Measurements from ENCODE around the gene TENT4A.
"Not testable (repeated sequence)": the region's sequence is repeated elsewhere in the genome, so short reads cannot be mapped to it uniquely, and the experiment has no call there.

Gene TENT4A

GRCh38 chr5:6768590-6769230, 55.5 kb downstream of the TENT4A start:
- DNase-seq (ENCODE audit: low read depth in 2 of 2) = no peak

DNA sequence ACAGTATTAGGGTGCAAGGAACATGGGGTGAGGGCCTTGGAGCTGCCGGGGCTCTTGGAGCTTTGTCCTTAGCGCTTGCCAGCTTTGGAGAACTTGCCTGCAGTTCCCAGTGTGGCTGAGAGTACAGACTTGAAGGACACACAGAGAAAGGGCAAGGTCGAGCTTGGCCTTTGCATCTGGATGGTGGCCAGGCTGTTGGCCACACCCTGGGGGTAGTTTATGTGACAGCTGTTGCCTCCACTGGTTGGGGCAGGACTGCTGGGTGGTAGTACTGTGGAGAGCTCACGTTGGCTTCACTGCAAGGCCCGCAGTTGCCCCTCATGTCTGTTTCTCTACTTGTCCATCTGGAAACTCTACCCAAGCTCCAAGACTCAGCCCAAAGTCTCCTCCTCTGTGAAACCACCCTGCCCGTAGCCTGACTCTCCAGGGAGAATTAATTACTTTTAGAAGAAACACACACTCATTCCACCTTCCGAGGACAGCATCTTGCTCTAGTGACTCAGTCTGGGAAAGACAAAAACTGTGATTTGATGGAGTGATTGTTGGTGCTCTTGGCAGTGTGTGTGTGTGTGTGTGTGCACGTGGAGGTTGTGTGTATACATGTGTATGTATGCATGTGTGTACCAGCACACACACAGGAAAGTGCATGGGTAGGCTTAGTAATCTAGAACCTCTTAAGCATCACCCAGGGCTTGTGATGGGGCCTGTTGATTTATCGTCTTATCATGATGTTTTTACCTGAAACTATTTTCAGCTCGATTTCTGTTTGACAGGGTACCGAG, 57.8 kb downstream of the TENT4A start:
- DNase-seq (ENCODE audit: low read depth in 2 of 2) = no peak

- no peak for DNase-seq (ENCODE audit: low read depth in 2 of 2)
Observed at GRCh38 chr5:6772886-6773285, 59.7 kb downstream of the TENT4A start.

GRCh38 chr5:6773342-6774035, 60.3 kb downstream of the TENT4A start:
- DNase-seq (ENCODE audit: low read depth in 2 of 2) = no peak

DNA sequence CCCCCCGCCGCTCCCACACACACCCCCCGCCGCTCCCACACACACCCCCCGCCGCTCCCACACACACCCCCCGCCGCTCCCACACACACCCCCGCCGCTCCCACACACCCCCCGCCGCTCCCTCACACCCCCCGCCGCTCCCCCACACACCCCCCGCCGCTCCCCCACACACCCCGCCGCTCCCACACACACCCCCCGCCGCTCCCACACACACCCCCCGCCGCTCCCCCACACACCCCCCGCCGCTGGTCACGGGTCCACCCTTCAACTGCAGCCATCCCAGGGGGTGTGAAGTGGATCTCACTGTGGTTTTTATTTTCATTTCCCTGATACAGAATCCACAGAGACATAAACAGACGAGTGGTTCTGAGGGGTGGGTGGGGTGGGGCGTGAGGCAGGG, 61.0 kb downstream of the TENT4A start:
- not testable (repeated sequence) for DNase-seq (ENCODE audit: low read depth in 2 of 2)

DNA sequence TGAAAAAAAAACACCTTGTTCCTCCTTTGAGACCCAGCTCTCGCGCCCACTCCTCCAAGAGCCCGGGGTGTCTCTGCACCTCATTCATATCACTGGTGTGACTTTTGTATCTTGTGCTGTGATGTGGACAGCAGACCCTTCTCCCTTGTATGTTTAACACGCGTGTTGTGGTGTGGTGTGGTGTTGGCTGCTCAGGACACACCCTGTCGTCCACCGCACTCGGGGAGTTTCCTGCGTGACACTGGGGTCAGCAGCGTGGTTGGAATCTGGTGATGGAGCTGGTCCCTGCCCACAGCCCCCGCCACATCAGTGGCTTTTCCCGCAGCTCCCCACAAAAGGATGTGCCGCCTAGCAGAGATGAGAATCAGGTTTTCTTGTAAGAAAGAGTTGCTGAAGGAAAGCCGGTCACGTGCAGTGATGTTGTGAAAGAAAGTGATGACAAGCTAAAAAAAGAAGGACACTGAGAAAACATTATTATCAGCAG, 61.5 kb downstream of the TENT4A start:
- no peak for DNase-seq (ENCODE audit: low read depth in 2 of 2)

DNA sequence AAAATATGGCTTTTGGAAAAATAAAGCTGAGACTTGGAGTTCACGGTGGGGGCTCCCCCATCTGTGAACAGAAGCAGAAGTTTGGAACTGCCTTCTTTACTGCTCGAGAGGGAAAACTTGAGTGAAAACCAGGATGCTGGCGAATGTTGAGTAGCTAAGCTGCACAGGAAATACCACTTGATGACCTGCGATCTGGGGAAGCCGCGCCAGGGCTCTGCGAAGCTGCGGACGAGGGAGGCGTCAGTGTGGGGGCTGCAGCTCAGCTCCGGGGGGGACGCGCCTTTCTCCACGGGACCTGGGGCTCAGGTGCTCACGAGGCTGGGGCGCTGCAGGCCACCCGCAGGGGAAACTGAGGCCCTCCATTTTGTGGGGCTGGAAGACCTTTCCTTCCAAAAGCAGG, 62.3 kb downstream of the TENT4A start:
- no peak for DNase-seq (ENCODE audit: low read depth in 2 of 2)

DNA sequence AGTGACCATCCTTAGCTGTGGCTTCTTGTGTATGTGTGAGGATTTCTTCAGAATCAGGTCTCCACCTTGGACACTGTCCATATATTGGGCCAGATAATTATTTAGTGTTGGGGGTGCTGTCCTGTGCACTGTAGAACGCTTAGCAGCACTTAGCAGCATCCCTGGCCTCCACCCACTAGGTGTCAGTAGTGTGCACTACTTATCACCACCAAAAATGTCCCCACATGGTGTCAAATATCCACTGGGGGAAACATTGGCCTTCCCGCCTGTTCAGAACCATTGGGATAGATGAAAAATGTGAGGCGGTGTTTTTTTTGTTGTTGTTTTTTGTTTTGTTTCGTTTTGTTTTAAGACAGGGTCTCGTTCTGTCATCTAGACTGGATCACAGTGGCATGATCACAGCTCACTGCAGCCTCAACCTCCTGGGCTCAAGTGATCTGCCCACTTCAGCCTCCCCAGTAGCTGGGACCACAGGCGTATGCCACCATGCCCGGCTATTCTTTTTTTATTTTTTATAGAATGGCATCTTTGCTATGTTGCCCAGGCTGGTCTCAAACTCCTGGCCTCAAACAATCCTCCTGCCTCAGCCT, 67.7 kb downstream of the TENT4A start:
- no peak for DNase-seq (ENCODE audit: low read depth in 2 of 2)

- no peak for DNase-seq (ENCODE audit: low read depth in 2 of 2)
Observed at GRCh38 chr5:6781716-6782115, 68.5 kb downstream of the TENT4A start.

- DNase-seq (ENCODE audit: low read depth in 2 of 2) = no peak
Observed at GRCh38 chr5:6783787-6784186, 70.6 kb downstream of the TENT4A start.

DNA sequence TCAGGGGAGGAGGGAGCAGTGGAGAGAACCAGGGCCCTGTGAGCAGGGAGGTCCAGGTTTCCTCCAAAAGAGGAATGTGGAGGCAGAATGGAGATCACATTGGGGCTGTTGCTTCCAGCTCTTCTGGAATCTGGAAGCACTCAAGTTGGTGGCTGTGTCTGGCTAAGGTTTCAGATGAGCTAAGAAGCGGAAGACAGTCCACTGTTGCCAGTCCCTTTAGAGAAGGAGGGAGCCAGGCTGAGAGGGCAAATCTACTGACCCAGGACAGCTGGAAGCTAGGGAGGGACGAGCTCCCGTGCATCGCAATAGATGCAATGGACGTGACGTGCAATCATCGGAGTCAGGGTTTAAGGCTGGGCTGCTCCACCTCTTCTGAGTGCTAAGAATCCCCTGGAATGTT, 71.2 kb downstream of the TENT4A start:
- DNase-seq (ENCODE audit: low read depth in 2 of 2) = no peak

- DNase-seq (ENCODE audit: low read depth in 2 of 2) = no peak
Observed at GRCh38 chr5:6785161-6785860, 72.1 kb downstream of the TENT4A start.

GRCh38 chr5:6785861-6786180, 72.6 kb downstream of the TENT4A start:
- no peak for DNase-seq (ENCODE audit: low read depth in 2 of 2)

DNA sequence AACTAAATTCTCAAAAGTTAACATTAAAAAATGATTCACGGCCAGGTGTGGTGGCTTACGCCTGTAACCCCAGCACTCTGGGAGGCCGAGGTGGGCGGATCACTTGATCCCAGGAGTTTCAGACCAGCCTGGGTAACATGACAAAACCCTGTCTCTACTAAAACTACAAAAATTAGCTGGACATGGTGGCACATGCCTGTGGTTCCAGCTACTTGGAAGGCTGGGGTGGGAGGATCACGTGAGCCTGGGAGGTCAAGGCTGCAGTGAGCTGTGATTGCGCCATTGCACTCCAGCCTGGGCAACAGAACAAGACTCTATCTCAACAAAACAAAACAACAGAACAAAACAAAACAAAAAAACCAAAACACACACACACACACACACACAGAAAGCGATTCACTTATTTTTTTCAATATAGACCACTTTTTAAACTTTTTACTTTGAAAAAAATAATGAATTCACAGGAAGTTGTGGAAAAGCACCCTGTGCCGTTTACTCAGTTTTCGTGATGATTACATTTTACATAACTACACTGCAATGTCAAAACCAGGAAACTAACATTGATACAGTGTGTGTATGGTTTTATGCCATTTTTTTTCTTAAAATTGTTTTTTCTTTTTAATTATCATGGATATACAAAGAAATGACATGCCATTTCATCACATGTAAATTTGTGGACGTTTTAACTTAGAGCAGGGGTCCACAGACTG, 73.7 kb downstream of the TENT4A start:
- no peak for DNase-seq (ENCODE audit: low read depth in 2 of 2)

GRCh38 chr5:6787941-6788340, 74.7 kb downstream of the TENT4A start:
- DNase-seq (ENCODE audit: low read depth in 2 of 2) = no peak

DNA sequence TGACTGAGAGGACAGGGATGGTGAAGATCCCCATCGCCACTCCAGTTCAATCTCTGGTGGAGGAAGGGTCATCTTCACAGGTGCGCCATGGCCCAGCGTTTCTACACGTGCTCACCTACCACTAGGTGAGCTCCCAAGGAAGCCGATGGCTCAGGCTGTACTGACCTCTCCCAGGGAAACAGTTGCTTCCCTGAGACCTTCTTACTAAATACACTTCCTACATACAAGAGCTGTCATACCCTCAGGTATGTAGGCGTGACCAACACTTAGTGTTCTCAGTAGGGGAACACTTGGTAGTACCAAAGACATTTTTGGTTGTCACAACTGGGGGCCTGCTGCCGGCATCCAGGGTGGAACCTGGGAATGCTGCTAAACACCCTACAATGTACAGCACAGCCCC, 75.2 kb downstream of the TENT4A start:
- DNase-seq (ENCODE audit: low read depth in 2 of 2) = no peak

GRCh38 chr5:6788956-6789649, 75.9 kb downstream of the TENT4A start:
- no peak for DNase-seq (ENCODE audit: low read depth in 2 of 2)

DNA sequence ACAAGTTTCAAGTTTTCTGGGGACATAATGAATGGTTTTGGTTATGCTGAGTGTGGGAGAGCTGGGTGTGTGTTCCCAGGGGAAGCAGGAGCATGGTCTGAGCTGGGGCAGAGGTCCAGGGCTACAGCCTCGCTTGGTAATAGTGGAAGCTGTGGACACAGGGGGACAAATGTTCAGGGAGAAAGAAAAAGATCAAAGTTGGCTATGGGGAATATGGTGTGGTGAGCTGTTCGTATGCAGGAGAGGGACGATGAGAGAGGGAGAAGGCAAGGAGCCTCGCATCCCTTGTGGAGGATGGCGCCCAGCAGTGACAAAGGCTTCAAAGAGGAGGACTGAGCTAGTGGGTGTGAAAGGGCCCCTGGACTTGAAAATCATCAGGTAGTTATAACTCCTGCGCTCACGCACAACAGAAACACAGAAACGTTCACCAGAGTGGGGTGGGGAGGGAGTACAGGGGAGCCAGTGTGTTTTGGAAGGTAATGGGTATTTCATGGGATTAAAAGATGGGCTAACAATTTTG, 77.2 kb downstream of the TENT4A start:
- no peak for DNase-seq (ENCODE audit: low read depth in 2 of 2)

GRCh38 chr5:6791031-6791430, 77.8 kb downstream of the TENT4A start:
- no peak for DNase-seq (ENCODE audit: low read depth in 2 of 2)

DNA sequence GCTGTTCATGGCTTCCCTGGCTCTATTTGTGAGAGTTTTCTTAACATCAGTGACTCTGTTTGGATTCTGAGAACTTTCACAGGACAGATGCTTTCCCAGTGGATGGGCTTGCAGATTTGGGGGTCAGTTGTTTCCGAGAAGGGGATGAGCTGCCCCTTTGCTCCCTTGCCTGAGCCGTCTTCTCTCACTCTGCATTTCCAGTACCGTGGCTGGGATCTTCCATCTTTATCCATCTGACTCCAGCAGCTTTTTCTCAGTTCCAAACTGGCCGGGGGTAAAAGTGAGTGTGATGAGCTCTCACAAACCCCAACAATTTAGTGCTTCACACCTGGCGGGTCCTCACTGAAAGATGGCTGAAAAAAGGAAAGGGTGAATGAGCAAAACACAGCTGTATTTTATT, 79.1 kb downstream of the TENT4A start:
- DNase-seq (ENCODE audit: low read depth in 2 of 2) = no peak

Measured in stimulated activated CD8-positive, alpha-beta memory T cell treated with anti-CD3 and anti-CD28 coated beads, Interleukin-15, amount 100 ng/mL, for 48 hours (primary cell).